DMS 273 (cell line): ENCODE results near the gene BLMH.
"Not testable (repeated sequence)": the region's sequence is repeated elsewhere in the genome, so short reads cannot be mapped to it uniquely, and the experiment has no call there.

Experiments
- DNase-seq: peaks from one replicate; lab custom pipeline; 2025; ENCODE audit not compliant: unreplicated experiment; lab: John Stamatoyannopoulos, UW

Gene BLMH

DNA sequence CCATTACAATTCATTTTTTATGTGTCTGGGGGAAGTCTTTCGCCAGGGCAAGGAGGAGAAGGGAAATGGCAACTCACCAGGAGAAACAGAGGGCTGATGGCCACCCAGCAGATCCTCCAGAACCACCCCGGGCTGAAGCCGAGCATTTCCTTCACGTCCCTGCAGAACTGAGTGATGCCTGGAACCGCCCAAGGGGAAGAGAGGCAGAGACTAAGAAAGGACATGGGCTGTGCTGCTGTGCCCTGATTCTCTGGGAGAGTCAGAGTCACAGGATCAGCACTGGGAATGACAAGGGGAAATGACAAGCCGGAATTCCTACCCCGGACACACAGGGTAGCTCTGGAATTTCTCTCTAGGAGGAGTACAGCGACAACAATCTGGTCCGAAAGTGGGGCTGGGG, 84.1 kb downstream of the BLMH start:
- no peak for DNase-seq

DNA sequence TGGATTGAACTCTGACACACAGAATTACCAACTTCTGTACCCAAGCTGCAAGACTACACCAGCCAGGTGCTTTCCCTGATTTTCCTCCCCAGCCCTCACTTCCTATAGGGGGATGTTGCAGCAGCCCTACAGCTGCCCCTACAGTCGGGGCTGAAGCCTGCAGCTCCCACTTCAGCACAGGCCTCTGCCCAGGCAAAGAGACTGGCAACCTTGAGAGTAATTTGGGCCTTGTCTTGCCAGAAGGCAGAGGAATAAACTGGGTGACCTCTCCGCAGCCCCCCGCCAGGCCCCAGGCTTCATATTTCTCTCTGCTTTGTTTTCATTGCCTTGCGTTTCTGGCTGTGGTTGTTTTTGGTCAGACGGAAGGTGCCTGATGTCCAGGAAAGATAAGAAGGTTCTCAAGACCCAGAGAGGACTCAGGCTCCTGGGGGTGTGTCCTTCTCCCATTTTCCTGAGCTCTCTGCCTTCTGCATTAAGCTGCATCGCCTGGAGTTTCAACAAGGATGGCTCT, 88.2 kb downstream of the BLMH start:
- peak; percentile 15 for DNase-seq

DNA sequence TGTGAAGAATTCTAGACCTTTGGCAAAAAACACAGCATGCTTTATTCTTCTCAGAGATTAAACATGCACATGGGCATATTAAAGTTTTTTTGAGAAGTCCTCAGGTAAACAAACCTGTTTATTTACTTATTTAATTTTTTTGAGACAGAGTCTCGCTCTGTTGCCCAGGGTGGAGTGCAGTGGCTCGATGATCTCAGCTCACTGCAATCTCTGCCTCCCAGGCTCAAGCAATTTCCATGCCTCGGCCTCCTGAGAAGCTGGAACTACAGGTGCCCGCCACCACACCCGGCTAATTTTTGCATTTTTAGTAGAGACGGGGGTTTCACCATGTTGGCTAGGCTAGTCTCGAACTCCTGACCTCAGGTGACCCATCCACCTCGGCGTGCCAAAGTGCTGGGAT, 91.1 kb downstream of the BLMH start:
- not testable (repeated sequence) for DNase-seq

DNA sequence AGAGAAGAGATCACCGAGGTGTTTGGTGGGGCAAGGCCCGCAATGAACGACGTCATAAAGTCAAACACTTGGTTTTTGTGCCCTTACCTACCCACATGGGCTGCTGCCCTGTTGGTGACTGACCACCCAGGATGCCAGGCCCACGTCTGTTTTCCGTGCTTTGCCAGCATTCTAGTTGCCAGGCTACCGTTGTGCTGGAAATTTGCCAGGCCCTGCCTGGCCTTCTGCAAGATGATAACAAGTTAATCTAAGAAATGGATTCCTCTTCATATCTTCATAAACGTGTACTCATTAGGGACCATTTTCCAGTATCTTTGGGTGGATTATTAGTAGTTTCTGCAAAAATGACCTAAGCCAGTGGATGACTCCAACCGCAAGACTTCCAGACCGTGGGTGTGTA, 91.6 kb downstream of the BLMH start:
- DNase-seq = peak; percentile 31

DNA sequence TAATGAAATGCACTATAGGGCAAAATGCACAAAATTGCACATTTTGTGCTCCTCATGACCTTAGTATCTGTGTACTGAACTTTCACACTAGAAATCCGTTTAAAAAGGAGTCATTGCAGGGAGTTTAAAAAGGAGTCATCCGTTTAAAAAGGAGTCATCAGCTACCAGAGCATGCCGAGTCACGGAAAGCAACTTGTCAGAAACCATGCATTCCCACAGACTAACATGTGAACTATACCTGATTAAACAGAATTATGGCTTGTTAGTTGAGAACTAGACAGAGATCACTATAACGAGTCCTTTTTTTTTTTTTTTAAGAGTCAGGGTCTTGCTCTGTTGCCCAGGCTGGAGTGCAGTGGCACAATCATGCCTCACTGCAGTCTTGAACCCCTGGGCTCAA, 92.1 kb downstream of the BLMH start:
- no peak for DNase-seq
